Suprapubic skin (tissue), 4 donors: ENCODE data around the gene ETV3L. TPM values are rescaled to one million over a fixed set of nuclear protein-coding genes. Genes with fewer than 3 reads are reported as not detected.
"Not testable (repeated sequence)": the region's sequence is repeated elsewhere in the genome, so short reads cannot be mapped to it uniquely, and the experiment has no call there.

ENCODE experiments used
- DNase-seq, 2 donors: peaks; one replicate each; pipeline ENCODE4 v3.0.0-alpha.2; 2019; ENCODE audit warnings: low spot score in 2 of 2
- H3K27ac ChIP-seq: fragments of 200-600 bp; sonication (generic); one replicate; pipeline ENCODE4 v1.5.1; 2019
- H3K27me3 ChIP-seq: fragments of 200-600 bp; sonication (generic); one replicate; pipeline ENCODE4 v1.5.1; 2019
- H3K36me3 ChIP-seq: fragments of 200-600 bp; sonication (generic); one replicate; pipeline ENCODE4 v1.5.1; 2019
- H3K4me1 ChIP-seq: fragments of 200-600 bp; sonication (generic); one replicate; pipeline ENCODE4 v1.5.1; 2019
- H3K4me3 ChIP-seq: fragments of 200-600 bp; sonication (generic); one replicate; pipeline ENCODE4 v1.5.1; 2019; ENCODE audit warnings: mild to moderate bottlenecking
- H3K9me3 ChIP-seq: fragments of 200-600 bp; sonication (generic); one replicate; pipeline ENCODE4 v1.5.1; 2019
- EP300 ChIP-seq: sonication (generic); formaldehyde crosslinking; IDR thresholded peaks from one replicate; pipeline ENCODE4 v1.6.1; 2017; ENCODE audit warnings: antibody characterized with exemption
- POLR2A ChIP-seq, 2 donors: fragments of 450-650 bp; IDR thresholded peaks; one replicate each; pipeline ENCODE4 v1.6.1; 2017; ENCODE audit warnings: antibody characterized with exemption in 2 of 2, mild to moderate bottlenecking in 2 of 2, moderate library complexity in 2 of 2
- POLR2AphosphoS5 ChIP-seq, 3 donors: sonication (generic); formaldehyde crosslinking; IDR thresholded peaks; one replicate each; pipeline ENCODE4 v1.6.1; 2017; ENCODE audit warnings: antibody characterized with exemption in 3 of 3
- WGBS: methylation state at CpG from one replicate; pipeline ENCODE4 v1.1.5; 2018; 5-methylcytosine and 5-hydroxymethylcytosine counted together
- total RNA-seq, 4 donors: library from RNA; depleted of rRNA; stranded (reverse); fragments of >200 nt; gene quantifications; one replicate each; pipeline ENCODE4 v1.1.0, GENCODE V29; 2016
- TF ChIP-seq, protein P1 (sequence below), 2 donors: fragments of 200-600 bp in 1 of 2; fragments of 450-650 bp in 1 of 2; sonication (generic) in 1 of 2; IDR thresholded peaks; one replicate each; pipeline ENCODE4 v1.5.1; 2016 to 2019; ENCODE audit warnings: antibody characterized with exemption in 2 of 2, mild to moderate bottlenecking in 1 of 2, moderate library complexity in 1 of 2

The ETV3L gene
- total RNA-seq, 4 donors from 2014 or later = not detected

DNA sequence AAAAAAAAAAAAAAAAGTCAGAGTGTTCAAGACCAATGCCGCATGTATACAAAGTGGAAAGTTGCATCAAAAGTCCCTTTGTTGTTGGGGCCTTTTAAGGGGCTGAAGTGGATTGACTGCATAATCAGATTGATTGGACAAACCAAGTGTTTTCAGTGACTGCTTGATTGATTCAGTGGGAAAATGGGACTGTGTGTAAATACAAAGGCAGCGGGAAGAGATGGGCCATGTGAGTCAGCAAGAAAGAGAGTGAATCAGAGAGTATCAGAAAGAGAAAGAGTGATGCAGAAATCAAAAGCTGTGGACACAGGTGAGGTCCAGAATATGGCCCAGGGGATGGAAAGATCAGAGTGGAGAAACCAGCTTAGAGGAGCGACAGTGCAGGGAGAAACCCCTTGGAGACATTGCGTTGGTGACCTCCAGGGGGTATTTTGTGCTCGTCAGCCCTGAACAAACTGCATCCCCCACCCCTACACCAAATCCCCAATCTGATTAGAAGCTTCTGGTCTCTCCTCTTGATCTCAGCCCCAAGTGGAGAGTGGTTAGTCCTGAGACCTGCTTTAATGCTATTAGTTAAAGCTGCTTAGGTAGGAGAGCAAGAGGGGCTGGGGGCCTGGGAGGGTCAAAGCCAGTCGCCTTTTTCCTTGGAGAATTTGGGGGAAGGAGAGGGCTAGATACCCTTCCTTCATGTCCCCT is 5.1 kb upstream of the ETV3L start:
- Histone ChIP-seq H3K36me3 (no peaks in the 10 kb centered on the region), H3K27me3 (peaks cover 25% of the 10 kb centered on the region), H3K4me3 (no peak overlapping the region), H3K27ac (no peak overlapping the region), H3K9me3 (no peaks in the 10 kb centered on the region), H3K4me1 (peaks cover 13% of the 10 kb centered on the region)
- 86% methylated on average over 6 of the region's 6 CpGs for WGBS
- peak in 1 of 2 donors; percentile 5 for DNase-seq
- TF ChIP-seq POLR2A (IDR thresholded peaks at IDR 0.05) (no peak), POLR2AphosphoS5 (IDR thresholded peaks at IDR 0.05) (no peak), EP300 (no peak)
- TF ChIP-seq, protein P1, sequence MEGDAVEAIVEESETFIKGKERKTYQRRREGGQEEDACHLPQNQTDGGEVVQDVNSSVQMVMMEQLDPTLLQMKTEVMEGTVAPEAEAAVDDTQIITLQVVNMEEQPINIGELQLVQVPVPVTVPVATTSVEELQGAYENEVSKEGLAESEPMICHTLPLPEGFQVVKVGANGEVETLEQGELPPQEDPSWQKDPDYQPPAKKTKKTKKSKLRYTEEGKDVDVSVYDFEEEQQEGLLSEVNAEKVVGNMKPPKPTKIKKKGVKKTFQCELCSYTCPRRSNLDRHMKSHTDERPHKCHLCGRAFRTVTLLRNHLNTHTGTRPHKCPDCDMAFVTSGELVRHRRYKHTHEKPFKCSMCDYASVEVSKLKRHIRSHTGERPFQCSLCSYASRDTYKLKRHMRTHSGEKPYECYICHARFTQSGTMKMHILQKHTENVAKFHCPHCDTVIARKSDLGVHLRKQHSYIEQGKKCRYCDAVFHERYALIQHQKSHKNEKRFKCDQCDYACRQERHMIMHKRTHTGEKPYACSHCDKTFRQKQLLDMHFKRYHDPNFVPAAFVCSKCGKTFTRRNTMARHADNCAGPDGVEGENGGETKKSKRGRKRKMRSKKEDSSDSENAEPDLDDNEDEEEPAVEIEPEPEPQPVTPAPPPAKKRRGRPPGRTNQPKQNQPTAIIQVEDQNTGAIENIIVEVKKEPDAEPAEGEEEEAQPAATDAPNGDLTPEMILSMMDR (IDR thresholded peaks at IDR 0.05) = no peak

DNA sequence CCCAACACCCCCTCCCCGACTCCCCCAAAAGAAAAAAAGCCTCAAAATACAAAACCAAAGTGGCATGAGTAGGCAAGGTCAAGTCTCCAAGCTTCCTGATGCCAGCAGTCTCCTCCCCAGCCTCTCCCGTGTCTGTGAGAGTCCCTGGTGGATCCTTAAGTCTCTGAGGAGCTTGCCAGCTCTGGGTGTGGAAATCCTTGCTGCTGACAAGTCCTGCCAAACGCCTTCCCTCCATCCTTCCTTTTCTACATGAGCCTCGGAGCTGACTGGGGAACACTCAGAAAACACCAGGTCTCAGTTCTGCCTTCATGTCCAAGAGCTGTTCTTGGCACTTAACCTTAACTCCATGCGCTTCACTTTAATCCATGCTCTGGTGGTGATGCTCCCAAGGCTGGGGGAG is 3.7 kb upstream of the ETV3L start:
- no peaks in the 10 kb centered on the region for H3K36me3 ChIP-seq
- no peak for DNase-seq
- no peak overlapping the region for H3K4me3 ChIP-seq
- peaks cover 13% of the 10 kb centered on the region for H3K4me1 ChIP-seq
- H3K9me3 ChIP-seq = no peaks in the 10 kb centered on the region
- TF ChIP-seq EP300 (no peak), POLR2AphosphoS5 (IDR thresholded peaks at IDR 0.05) (no peak), POLR2A (IDR thresholded peaks at IDR 0.05) (no peak)
- TF ChIP-seq, protein P1 (IDR thresholded peaks at IDR 0.05) = no peak
- peaks cover 14% of the 10 kb centered on the region for H3K27me3 ChIP-seq
- WGBS = 43% methylated on average over 5 of the region's 5 CpGs
- H3K27ac ChIP-seq = no peak overlapping the region

DNA sequence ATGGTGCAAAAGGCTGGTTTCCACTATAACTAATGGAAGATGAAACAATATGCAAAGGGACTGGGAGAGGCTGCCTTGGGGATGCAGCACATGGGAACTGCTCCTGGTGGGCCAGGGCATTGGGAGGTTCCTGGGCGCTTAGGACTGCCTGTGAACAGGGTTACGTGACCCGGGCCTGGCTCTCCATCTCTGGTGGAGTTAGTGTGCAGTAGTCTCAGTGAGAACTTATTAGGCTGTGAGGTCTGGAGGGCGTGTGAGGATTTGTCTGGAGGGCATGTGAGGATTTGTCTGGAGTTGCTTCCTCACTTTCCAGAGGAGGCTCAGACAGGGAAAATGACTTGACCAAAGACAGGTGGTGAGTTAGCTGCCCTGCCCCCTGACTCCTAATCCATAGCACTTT is 1.5 kb upstream of the ETV3L start:
- TF ChIP-seq EP300 = no peak
- TF ChIP-seq, protein P1 (IDR thresholded peaks at IDR 0.05) = no peak
- TF ChIP-seq POLR2AphosphoS5 (IDR thresholded peaks at IDR 0.05) = no peak
- TF ChIP-seq POLR2A (IDR thresholded peaks at IDR 0.05) = no peak
- Histone ChIP-seq H3K27me3 (no peaks in the 10 kb centered on the region), H3K36me3 (no peaks in the 10 kb centered on the region), H3K9me3 (no peaks in the 10 kb centered on the region), H3K4me3 (no peak overlapping the region), H3K4me1 (peaks cover 13% of the 10 kb centered on the region), H3K27ac (no peak overlapping the region)
- WGBS = 81% methylated on average over 4 of the region's 4 CpGs
- DNase-seq = peak in 1 of 2 donors; percentile 31

DNA sequence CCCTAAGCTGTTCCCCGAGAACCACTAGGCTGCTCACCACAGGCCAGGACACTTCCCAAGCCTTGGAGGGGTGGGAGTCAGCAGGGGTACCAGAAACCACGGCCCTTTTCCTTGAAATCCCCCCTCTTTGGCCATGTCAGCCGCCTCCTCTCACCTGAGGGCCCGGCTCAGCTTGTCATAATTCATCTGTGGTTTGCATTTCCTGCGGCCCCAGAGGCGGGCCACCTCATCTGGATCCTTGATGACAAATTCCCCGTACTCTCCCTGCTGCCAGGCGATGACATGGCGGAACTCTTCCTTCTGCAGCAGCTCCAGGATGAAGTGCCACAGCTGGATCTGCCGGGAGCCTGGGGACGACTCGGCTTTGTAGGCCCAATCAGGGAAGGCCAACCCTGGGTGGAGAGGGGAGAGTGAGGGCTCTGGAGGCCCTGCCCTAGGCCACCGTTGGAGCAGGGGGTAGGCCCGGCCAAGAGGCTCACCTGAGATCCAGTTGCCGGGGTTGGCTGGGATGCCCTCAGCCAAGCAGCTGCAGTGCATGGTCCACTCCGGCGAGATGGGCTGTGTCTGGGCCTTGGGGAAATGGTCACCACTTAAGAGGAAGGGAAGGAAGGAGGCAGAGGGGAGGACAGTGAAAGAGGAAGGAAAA is 498 bp downstream of the ETV3L start:
- H3K4me1 ChIP-seq = peaks cover 22% of the 10 kb centered on the region
- H3K27me3 ChIP-seq, H3K4me3 ChIP-seq, H3K27ac ChIP-seq, H3K36me3 ChIP-seq, H3K9me3 ChIP-seq: not testable (repeated sequence)
- DNase-seq = peak in 1 of 2 donors; percentile 47
- WGBS = 83% methylated on average over 16 of the region's 17 CpGs

DNA sequence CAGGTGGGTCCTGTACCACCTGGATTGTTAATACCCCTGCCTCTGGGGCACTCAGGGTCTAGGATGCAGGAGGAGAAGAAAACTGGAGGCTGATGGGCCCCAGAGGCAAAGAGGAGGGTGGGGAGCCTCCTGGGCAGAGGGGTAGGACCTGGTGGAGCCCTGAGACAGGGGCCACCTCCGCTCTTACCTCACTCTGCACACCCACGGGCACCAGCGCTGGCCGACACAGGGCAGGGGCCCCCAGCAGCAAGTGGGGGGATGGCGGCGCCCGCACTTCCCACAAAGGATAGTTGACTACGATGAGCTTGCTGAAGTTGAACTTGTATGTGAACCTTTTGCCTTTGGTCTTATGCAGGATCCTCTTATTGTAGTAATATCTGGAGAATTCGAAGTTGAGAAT is 1.1 kb downstream of the ETV3L start:
- H3K4me1 ChIP-seq = peaks cover 20% of the 10 kb centered on the region
- WGBS = 95% methylated on average over 9 of the region's 9 CpGs
- no peaks in the 10 kb centered on the region for H3K27me3 ChIP-seq
- H3K36me3 ChIP-seq = no peaks in the 10 kb centered on the region
- H3K4me3 ChIP-seq = no peak overlapping the region
- peak in 1 of 2 donors; percentile 33 for DNase-seq
- TF ChIP-seq EP300 (no peak), POLR2AphosphoS5 (IDR thresholded peaks at IDR 0.05) (no peak), POLR2A (IDR thresholded peaks at IDR 0.05) (no peak)
- TF ChIP-seq, protein P1 (IDR thresholded peaks at IDR 0.05) = no peak
- H3K9me3 ChIP-seq = no peaks in the 10 kb centered on the region
- no peak overlapping the region for H3K27ac ChIP-seq
